Activated T-cell treated with anti-CD3 and anti-CD28 coated beads for 1 hour (primary cell): ENCODE measurements around the gene C7orf33.
"Not testable (repeated sequence)": the region's sequence is repeated elsewhere in the genome, so short reads cannot be mapped to it uniquely, and the experiment has no call there.

Experiments
- DNase-seq: peaks from one replicate; pipeline ENCODE4 v3.0.0-alpha.2; 2020; ENCODE audit warnings: low read depth

The C7orf33 gene

DNA sequence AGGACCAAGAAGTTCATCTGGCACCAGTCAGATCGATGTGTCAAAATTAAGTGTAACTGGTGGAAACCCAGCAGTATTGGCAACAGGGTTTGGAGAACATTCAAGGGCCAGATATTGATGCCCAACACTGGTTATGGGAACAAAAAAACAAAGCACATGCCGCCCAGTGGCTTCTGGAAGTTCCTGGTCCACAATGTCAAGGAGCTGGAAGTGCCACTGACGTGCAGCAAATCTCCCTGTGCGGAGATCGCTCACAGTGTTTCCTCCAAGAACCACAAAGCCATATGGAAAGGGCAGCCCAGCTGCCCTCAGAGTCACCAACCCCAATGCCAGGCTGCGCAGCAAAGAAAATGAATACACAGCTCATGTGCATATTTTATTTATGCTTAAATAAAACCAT is 10.1 kb upstream of the C7orf33 start:
- no peak for DNase-seq

- DNase-seq: no peak
These were observed 8.9 kb upstream of the C7orf33 start for GRCh38 chr7:148581624-148582023.

GRCh38 chr7:148584154-148584827 is 6.3 kb upstream of the C7orf33 start:
- DNase-seq: no peak

DNA sequence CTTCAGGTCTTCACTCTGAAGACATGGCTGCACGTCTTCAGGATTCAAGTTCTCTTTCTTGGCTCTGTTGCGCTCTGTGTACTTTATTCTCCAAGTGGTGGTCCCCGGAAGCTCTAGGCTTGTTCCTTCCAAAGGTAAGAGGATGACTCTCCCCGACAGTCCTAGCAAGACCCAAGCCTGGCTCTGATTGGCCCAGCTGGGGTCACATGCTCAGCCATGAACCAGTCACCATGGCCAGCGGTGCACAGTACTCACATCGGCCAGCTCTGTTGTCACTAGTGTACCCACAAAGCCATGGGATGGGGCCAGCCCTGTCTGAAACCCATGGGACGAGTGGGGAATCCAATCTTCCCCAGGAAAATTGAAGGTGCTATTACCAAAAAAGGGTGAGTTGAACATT is 5.2 kb upstream of the C7orf33 start:
- DNase-seq: no peak

- DNase-seq: no peak
These were observed 3.5 kb upstream of the C7orf33 start for GRCh38 chr7:148587076-148587475.

DNA sequence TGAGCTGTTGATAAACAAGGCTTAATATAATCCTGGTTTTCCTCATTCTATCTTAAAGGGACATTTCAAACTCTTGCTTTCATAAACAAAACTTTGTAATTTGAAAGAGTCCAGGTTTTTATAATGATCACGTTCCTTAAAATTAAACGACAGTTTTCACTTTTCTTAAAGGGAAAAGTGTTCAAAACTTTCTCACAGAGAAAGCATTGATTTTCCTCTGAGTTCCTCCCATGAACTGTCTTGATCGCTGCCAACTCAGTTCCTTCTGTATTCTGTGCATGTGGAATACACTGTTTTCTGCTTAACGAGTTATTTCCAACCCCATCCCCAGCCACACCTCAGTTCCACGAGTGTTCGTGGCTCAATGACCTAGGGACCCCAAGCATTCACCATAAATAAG is 2.4 kb upstream of the C7orf33 start:
- no peak for DNase-seq

- no peak for DNase-seq
These were observed 1.9 kb upstream of the C7orf33 start for GRCh38 chr7:148588670-148589131.

- DNase-seq: no peak
These were observed 926 bp upstream of the C7orf33 start for GRCh38 chr7:148589640-148590039.

DNA sequence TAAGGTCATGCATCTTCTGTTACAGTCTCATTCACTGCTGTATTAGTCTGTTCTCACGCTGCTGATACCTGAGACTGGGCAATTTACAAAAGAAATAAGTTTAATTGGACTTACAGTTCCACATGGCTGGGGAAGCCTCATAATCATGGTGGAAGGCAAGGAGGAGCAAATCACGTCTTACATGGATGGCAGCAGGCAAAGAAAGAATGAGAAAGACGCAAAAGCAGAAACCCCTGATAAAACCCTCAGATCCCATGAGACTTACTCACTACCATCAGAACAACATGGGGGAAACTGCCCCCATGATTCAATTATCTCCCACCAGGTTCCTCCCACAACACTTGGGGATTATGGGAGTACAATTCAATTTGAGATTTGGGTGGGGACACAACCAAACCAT is 5.8 kb downstream of the C7orf33 start:
- DNase-seq: not testable (repeated sequence)

DNA sequence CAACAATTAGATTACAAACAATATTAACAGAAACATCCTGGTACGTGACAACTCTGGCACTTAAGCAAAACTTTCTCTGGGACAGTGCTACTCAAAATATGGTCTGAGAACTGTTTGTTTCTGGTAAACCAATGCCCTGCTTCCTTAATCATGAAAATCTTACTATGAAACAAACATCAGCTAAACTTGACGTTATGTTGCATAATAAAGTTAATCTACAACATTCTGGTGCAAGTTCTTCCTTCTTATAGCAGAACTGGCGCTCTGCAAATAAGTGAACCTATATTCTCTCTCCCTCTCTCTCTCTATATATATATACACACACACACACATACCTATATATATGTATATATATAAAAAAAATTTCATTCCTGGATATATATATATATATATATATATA is 7.8 kb downstream of the C7orf33 start:
- no peak for DNase-seq

GRCh38 chr7:148605350-148605749 is 14.8 kb downstream of the C7orf33 start:
- DNase-seq: no peak

- DNase-seq: no peak
These were observed 16.6 kb downstream of the C7orf33 start for GRCh38 chr7:148607151-148607661.

GRCh38 chr7:148609045-148609725 is 18.6 kb downstream of the C7orf33 start:
- DNase-seq: no peak

- no peak for DNase-seq
These were observed 21.1 kb downstream of the C7orf33 start for GRCh38 chr7:148611692-148612091.

DNA sequence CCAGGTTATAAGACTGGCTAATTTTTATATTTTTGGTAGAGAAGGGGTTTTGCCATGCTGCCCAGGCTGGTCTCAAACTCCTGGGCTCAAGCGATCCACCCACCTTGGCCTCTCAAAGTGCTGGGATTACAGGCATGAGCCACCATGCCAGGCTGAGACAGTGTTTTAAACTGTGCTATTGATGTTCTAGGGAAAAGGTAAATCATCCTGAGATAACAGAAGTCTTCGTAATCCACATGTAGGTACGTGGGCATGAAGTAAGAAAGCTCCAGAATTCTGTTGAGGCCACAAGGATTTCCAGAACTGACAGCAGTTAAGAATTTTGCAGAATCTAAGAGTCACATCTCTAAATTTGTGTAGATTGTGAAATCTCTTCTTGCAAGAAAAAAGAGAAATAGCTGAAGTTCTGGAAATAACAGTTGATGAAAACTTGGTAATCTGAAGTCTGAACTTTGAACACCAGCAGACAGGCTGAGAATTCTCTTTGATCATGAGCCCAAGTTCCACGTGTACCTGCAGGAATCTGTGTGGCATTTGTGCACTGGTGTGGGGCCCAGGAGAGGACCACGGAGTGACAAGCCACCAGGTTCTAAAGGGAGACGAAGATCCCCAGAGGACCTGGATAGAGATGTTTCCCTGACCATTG is 24.6 kb downstream of the C7orf33 start:
- DNase-seq: no peak

GRCh38 chr7:148620749-148621359 is 30.3 kb downstream of the C7orf33 start:
- DNase-seq: no peak

- DNase-seq: no peak
These were observed 31.0 kb downstream of the C7orf33 start for GRCh38 chr7:148621563-148621962.

GRCh38 chr7:148622887-148623585 is 32.5 kb downstream of the C7orf33 start:
- DNase-seq: no peak

GRCh38 chr7:148623586-148624282 is 33.2 kb downstream of the C7orf33 start:
- no peak for DNase-seq

GRCh38 chr7:148624735-148625134 is 34.2 kb downstream of the C7orf33 start:
- no peak for DNase-seq

GRCh38 chr7:148625342-148625741 is 34.8 kb downstream of the C7orf33 start:
- DNase-seq: no peak
